ENCODE measurements around the gene KLHL26. TPM values are rescaled to one million over a fixed set of nuclear protein-coding genes. Genes with fewer than 3 reads are reported as not detected.
"Not testable (repeated sequence)": the region's sequence is repeated elsewhere in the genome, so short reads cannot be mapped to it uniquely, and the experiment has no call there.

The KLHL26 gene
- polyA plus RNA-seq, 1 experiment: 2.3 TPM

GRCh38 chr19:18676692-18677091, 39.9 kb downstream of the KLHL26 start:
- TF ChIP-seq, protein P1, sequence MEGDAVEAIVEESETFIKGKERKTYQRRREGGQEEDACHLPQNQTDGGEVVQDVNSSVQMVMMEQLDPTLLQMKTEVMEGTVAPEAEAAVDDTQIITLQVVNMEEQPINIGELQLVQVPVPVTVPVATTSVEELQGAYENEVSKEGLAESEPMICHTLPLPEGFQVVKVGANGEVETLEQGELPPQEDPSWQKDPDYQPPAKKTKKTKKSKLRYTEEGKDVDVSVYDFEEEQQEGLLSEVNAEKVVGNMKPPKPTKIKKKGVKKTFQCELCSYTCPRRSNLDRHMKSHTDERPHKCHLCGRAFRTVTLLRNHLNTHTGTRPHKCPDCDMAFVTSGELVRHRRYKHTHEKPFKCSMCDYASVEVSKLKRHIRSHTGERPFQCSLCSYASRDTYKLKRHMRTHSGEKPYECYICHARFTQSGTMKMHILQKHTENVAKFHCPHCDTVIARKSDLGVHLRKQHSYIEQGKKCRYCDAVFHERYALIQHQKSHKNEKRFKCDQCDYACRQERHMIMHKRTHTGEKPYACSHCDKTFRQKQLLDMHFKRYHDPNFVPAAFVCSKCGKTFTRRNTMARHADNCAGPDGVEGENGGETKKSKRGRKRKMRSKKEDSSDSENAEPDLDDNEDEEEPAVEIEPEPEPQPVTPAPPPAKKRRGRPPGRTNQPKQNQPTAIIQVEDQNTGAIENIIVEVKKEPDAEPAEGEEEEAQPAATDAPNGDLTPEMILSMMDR (IDR thresholded peaks at IDR 0.05; ENCODE audit: insufficient read depth, low read depth, low read length): no peak
- CTCF ChIA-PET: interaction anchor here (0.7 to 3.1 kb wide), 11 partner anchors 9 to 225 kb away, joined by 3 to 17 read pairs (median 3); partner anchors contain the start of gene REX1BD
- Histone ChIP-seq H3K36me3 (ENCODE audit: control insufficient read depth, insufficient read depth, low read length) (no peaks in the 10 kb centered on the region), H3K27me3 (ENCODE audit: control insufficient read depth, insufficient read depth, low read length) (no peaks in the 10 kb centered on the region), H3K4me3 (ENCODE audit: low read depth, low read length) (no peak overlapping the region)
- DNase-seq (ENCODE audit: low read depth): no peak
- POLR2A ChIA-PET: no interaction called here

- no peak overlapping the region for H3K4me3 ChIP-seq (ENCODE audit: low read depth, low read length)
- POLR2A ChIA-PET: no interaction called here
- CTCF ChIA-PET: interaction anchor here (1.1 to 3.1 kb wide), 5 partner anchors 50 to 225 kb away, joined by 3 to 17 read pairs (median 11); partner anchors contain the start of gene REX1BD
- no peak for DNase-seq (ENCODE audit: low read depth)
- H3K36me3 ChIP-seq (ENCODE audit: control insufficient read depth, insufficient read depth, low read length): no peaks in the 10 kb centered on the region
- no peaks in the 10 kb centered on the region for H3K27me3 ChIP-seq (ENCODE audit: control insufficient read depth, insufficient read depth, low read length)
- TF ChIP-seq, protein P1 (IDR thresholded peaks at IDR 0.05; ENCODE audit: insufficient read depth, low read depth, low read length): no peak
Measured at GRCh38 chr19:18677156-18677555, 40.3 kb downstream of the KLHL26 start.

GRCh38 chr19:18680148-18680547, 43.3 kb downstream of the KLHL26 start:
- H3K36me3 ChIP-seq (ENCODE audit: control insufficient read depth, insufficient read depth, low read length); H3K27me3 ChIP-seq (ENCODE audit: control insufficient read depth, insufficient read depth, low read length); POLR2A ChIA-PET; DNase-seq (ENCODE audit: low read depth); H3K4me3 ChIP-seq (ENCODE audit: low read depth, low read length): not testable (repeated sequence)
- CTCF ChIA-PET: interaction anchor here (1.9 to 2.7 kb wide), 2 partner anchors 92 to 167 kb away, joined by 4 to 9 read pairs; partner anchors contain the start of gene REX1BD

DNA sequence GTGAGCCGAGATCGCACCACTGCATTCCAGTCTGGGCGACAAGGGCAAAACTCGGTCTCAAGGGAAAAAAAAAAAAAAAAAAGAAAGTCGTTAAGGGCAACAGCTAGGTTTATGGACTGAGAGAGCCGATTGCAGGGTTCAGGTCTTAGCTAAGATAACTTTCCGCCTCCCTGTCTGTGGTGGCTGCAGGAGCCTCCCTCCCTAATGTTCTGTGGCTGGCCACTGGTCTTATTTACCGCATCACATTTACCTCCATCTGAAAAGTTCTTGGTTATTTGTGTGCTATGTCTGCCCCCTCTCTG, 45.9 kb downstream of the KLHL26 start:
- DNase-seq (ENCODE audit: low read depth): no peak
- POLR2A ChIA-PET: no interaction called here

DNA sequence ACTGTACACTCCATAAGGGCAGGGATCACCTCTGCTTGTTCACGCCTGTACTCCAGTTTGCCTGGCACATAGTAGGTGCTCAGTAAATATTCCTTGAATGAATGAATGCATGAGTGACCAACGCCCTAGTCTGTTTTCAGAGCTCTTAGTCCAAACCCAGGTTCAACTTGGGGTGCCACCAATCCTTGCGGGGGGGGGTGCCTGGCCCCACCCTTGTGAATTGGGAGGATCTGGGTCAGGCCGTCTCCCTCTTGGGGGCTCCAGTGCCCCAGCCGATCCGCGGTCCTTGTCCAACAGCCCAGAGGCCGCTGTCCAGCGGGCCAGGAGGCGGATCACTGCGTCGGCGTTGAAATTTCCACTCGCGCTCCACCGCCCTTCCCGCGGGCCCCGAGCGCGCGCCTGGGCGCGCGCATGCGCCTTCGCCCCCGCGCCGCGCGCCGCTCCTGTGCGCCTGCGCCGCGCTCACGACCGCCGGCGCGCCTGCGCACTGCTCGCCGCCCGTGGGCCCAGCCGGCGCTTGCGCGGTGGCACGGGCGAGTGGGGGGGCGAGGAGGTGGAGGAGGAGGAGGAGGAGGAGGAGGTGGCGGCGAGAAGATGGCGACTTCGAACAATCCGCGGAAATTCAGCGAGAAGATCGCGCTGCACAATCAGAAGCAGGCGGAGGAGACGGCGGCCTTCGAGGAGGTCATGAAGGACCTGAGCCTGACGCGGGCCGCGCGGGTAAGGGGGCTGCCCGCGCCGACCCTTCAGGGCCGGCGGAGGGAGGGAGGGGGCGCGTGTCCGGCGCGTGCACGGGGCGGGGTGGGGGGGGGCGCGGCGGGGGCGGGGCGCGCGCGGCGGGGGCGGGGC, 46.5 kb downstream of the KLHL26 start, which contains the start of gene CRTC1:
Gene CRTC1 (plus strand): TSS at position 572 of the 849 bp plus-strand sequence. CDS start 23 bp downstream, at position 595.
- TF ChIP-seq, protein P1 (IDR thresholded peaks at IDR 0.05; ENCODE audit: insufficient read depth, low read depth, low read length): no peak
- POLR2A ChIA-PET: no interaction called here
- CTCF ChIA-PET: interaction anchor here (0.9 to 1.9 kb wide), 3 partner anchors 11 to 165 kb away, joined by 3 to 5 read pairs (median 3); no protein-coding TSS in a partner anchor
- Histone ChIP-seq H3K36me3 (ENCODE audit: control insufficient read depth, insufficient read depth, low read length) (no peaks in the 10 kb centered on the region), H3K27me3 (ENCODE audit: control insufficient read depth, insufficient read depth, low read length) (no peaks in the 10 kb centered on the region), H3K4me3 (ENCODE audit: low read depth, low read length) (peak within 1 kb of the TSS; percentile 61)
- DNase-seq (ENCODE audit: low read depth): no peak

More for the DNA sequence above, 45.9 kb downstream of the KLHL26 start:
- CTCF ChIA-PET: interaction anchor here (0.9 to 1.9 kb wide), 3 partner anchors 10 to 166 kb away, joined by 3 to 5 read pairs (median 3); no protein-coding TSS in a partner anchor
- TF ChIP-seq, protein P1 (IDR thresholded peaks at IDR 0.05; ENCODE audit: insufficient read depth, low read depth, low read length): no peak
- H3K36me3 ChIP-seq (ENCODE audit: control insufficient read depth, insufficient read depth, low read length): no peaks in the 10 kb centered on the region
- H3K4me3 ChIP-seq (ENCODE audit: low read depth, low read length): no peak overlapping the region
- no peaks in the 10 kb centered on the region for H3K27me3 ChIP-seq (ENCODE audit: control insufficient read depth, insufficient read depth, low read length)

All from BJ (cell line).